ENCODE measurements around the gene IGFBPL1. TPM values are rescaled to one million over a fixed set of nuclear protein-coding genes. Genes with fewer than 3 reads are reported as not detected.

The IGFBPL1 gene
- polyA plus RNA-seq, 1 donor (not counting 4 experiments of a cell fraction or from before 2014, with no cell fraction given) = not detected

DNA sequence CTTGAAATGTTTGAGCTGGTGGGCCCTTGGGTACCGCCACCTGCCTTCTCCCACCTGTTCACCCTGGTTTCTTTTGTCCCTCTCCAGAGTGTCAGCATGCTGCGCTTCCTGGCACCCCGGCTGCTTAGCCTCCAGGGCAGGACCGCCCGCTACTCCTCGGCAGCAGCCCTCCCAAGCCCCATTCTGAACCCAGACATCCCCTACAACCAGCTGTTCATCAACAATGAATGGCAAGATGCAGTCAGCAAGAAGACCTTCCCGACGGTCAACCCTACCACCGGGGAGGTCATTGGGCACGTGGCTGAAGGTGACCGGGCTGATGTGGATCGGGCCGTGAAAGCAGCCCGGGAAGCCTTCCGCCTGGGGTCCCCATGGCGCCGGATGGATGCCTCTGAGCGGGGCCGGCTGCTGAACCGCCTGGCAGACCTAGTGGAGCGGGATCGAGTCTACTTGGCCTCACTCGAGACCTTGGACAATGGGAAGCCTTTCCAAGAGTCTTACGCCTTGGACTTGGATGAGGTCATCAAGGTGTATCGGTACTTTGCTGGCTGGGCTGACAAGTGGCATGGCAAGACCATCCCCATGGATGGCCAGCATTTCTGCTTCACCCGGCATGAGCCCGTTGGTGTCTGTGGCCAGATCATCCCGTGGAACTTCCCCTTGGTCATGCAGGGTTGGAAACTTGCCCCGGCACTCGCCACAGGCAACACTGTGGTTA lies 28.4 kb downstream of the IGFBPL1 start:
- dilution Hi-C loops (cut with MboI; ENCODE audit: extremely low pct_ligation_motif_present, low sequenced_read_pairs) = no loop called here
- peaks cover 3% of the 10 kb centered on the region for H3K4me1 ChIP-seq (ENCODE audit: control insufficient read depth, extremely low read depth, insufficient read depth, low read length)

GRCh38 chr9:38394416-38394815 lies 29.8 kb downstream of the IGFBPL1 start:
- H3K9me3 ChIP-seq (ENCODE audit: control insufficient read depth, low read depth, low read length) = no peaks in the 10 kb centered on the region
- no peak for TF ChIP-seq EZH2 (IDR thresholded peaks at IDR 0.05; ENCODE audit: low read length)
- TF ChIP-seq, protein P1, sequence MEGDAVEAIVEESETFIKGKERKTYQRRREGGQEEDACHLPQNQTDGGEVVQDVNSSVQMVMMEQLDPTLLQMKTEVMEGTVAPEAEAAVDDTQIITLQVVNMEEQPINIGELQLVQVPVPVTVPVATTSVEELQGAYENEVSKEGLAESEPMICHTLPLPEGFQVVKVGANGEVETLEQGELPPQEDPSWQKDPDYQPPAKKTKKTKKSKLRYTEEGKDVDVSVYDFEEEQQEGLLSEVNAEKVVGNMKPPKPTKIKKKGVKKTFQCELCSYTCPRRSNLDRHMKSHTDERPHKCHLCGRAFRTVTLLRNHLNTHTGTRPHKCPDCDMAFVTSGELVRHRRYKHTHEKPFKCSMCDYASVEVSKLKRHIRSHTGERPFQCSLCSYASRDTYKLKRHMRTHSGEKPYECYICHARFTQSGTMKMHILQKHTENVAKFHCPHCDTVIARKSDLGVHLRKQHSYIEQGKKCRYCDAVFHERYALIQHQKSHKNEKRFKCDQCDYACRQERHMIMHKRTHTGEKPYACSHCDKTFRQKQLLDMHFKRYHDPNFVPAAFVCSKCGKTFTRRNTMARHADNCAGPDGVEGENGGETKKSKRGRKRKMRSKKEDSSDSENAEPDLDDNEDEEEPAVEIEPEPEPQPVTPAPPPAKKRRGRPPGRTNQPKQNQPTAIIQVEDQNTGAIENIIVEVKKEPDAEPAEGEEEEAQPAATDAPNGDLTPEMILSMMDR (optimal IDR thresholded peaks at IDR 0.05 in 1 of 3, IDR thresholded peaks at IDR 0.05 in 1 of 3, conservative IDR thresholded peaks at IDR 0.05 in 1 of 3; ENCODE audit: extremely low read depth in 1 of 3, insufficient read depth in 2 of 3, low read length in 3 of 3) = no peak
- H3K36me3 ChIP-seq (ENCODE audit: control insufficient read depth in 2 of 2, extremely low read depth in 1 of 2, insufficient read depth in 2 of 2, low read length in 2 of 2) = peaks cover 5 to 12% of the 10 kb centered on the region in 2 experiments
- DNase-seq (ENCODE audit: low read depth, low spot score) (no peak), FAIRE-seq (no peak)
- peaks cover 7% of the 10 kb centered on the region for H3K27me3 ChIP-seq (ENCODE audit: control insufficient read depth, extremely low read depth, insufficient read depth, low read length)
- no peaks in the 10 kb centered on the region for H4K20me1 ChIP-seq (ENCODE audit: control insufficient read depth, extremely low read depth, insufficient read depth, low read length)
- dilution Hi-C loops (cut with MboI; ENCODE audit: extremely low pct_ligation_motif_present, low sequenced_read_pairs) = no loop called here
- H3K4me2 ChIP-seq (ENCODE audit: control insufficient read depth, extremely low read depth, insufficient read depth, low read depth, low read length) = no peak overlapping the region
- H3K27ac ChIP-seq (ENCODE audit: control insufficient read depth, insufficient read depth, low read length) = no peak overlapping the region
- peaks cover 6% of the 10 kb centered on the region for H3K79me2 ChIP-seq (ENCODE audit: control insufficient read depth, insufficient read depth, low read length)
- no peak overlapping the region for H3K9ac ChIP-seq (ENCODE audit: control insufficient read depth, extremely low read depth, insufficient read depth, low read length)
- H2AFZ ChIP-seq (ENCODE audit: control insufficient read depth, low read length) = no peak overlapping the region
- H3K9me1 ChIP-seq (ENCODE audit: control insufficient read depth, extremely low read depth, insufficient read depth, low read length) = no peaks in the 10 kb centered on the region
- no peak overlapping the region for H3K4me3 ChIP-seq (ENCODE audit: control insufficient read depth in 2 of 3, extremely low read depth in 1 of 3, insufficient read depth in 2 of 3, low read depth in 1 of 3, low read length in 3 of 3)
- peaks cover 3% of the 10 kb centered on the region for H3K4me1 ChIP-seq (ENCODE audit: control insufficient read depth, extremely low read depth, insufficient read depth, low read length)

More for the DNA sequence above, 28.4 kb downstream of the IGFBPL1 start:
- Histone ChIP-seq H3K4me2 (ENCODE audit: control insufficient read depth, extremely low read depth, insufficient read depth, low read depth, low read length) (no peak overlapping the region), H2AFZ (ENCODE audit: control insufficient read depth, low read length) (no peak overlapping the region), H3K27ac (ENCODE audit: control insufficient read depth, insufficient read depth, low read length) (no peak overlapping the region), H3K36me3 (ENCODE audit: control insufficient read depth in 2 of 2, extremely low read depth in 1 of 2, insufficient read depth in 2 of 2, low read length in 2 of 2) (peaks cover 5 to 12% of the 10 kb centered on the region in 2 experiments), H4K20me1 (ENCODE audit: control insufficient read depth, extremely low read depth, insufficient read depth, low read length) (no peaks in the 10 kb centered on the region), H3K4me3 (ENCODE audit: control insufficient read depth in 2 of 3, extremely low read depth in 1 of 3, insufficient read depth in 2 of 3, low read depth in 1 of 3, low read length in 3 of 3) (no peak overlapping the region), H3K27me3 (ENCODE audit: control insufficient read depth, extremely low read depth, insufficient read depth, low read length) (peaks cover 5% of the 10 kb centered on the region), H3K9me3 (ENCODE audit: control insufficient read depth, low read depth, low read length) (no peaks in the 10 kb centered on the region), H3K9ac (ENCODE audit: control insufficient read depth, extremely low read depth, insufficient read depth, low read length) (no peak overlapping the region), H3K79me2 (ENCODE audit: control insufficient read depth, insufficient read depth, low read length) (peaks cover 6% of the 10 kb centered on the region), H3K9me1 (ENCODE audit: control insufficient read depth, extremely low read depth, insufficient read depth, low read length) (no peaks in the 10 kb centered on the region)
- DNase-seq (ENCODE audit: low read depth, low spot score) (no peak), FAIRE-seq (no peak)
- no peak for TF ChIP-seq EZH2 (IDR thresholded peaks at IDR 0.05; ENCODE audit: low read length)
- TF ChIP-seq, protein P1 (optimal IDR thresholded peaks at IDR 0.05 in 1 of 3, IDR thresholded peaks at IDR 0.05 in 1 of 3, conservative IDR thresholded peaks at IDR 0.05 in 1 of 3; ENCODE audit: extremely low read depth in 1 of 3, insufficient read depth in 2 of 3, low read length in 3 of 3) = no peak

All from keratinocyte (primary cell).